Activated B cell treated with CpG ODN at 0.5 μM for 24 hours (primary cell): ENCODE results near the gene PAK5. TPM values are rescaled to one million over a fixed set of nuclear protein-coding genes. Genes with fewer than 3 reads are reported as not detected.

Source experiments
- ATAC-seq: fragments of 200-7000 bp; cut with Tn5 transposase; one replicate; pipeline ENCODE4 v1.10.0; 2021; ENCODE audit warnings: low read depth, mild to moderate bottlenecking, moderate library complexity
- CTCF ChIA-PET: fragments of 350-600 bp; sonication (Branson Sonifier 250); formaldehyde crosslinking; loops from one replicate; lab custom pipeline; 2021; ENCODE audit warnings: antibody characterized with exemption; lab: Charles Lee
- POLR2A ChIA-PET: fragments of 350-600 bp; sonication (Branson Sonifier 250); formaldehyde crosslinking; loops from one replicate; lab custom pipeline; 2021; ENCODE audit warnings: antibody characterized with exemption; lab: Charles Lee
- DNase-seq: peaks from one replicate; pipeline ENCODE4 v3.0.0; 2022
- H3K27ac Mint-ChIP-seq: one replicate; pipeline ENCODE4 v1.8.0; 2020; ENCODE audit warnings: mixed read lengths
- H3K27me3 Mint-ChIP-seq: one replicate; pipeline ENCODE4 v1.8.0; 2021; ENCODE audit warnings: mixed read lengths
- H3K36me3 Mint-ChIP-seq: one replicate; pipeline ENCODE4 v1.8.0; 2021; ENCODE audit warnings: low read depth, mixed read lengths
- H3K4me1 Mint-ChIP-seq: one replicate; pipeline ENCODE4 v1.8.0; 2021; ENCODE audit warnings: mixed read lengths
- H3K4me3 Mint-ChIP-seq: one replicate; pipeline ENCODE4 v1.8.0; 2020; ENCODE audit warnings: mild to moderate bottlenecking, mixed read lengths
- H3K9me3 Mint-ChIP-seq: one replicate; pipeline ENCODE4 v1.8.0; 2020; ENCODE audit warnings: mixed read lengths
- intact Hi-C: fragments of 100-400 bp; cut with micrococcal nuclease; formaldehyde crosslinking; loops from one replicate; pipeline ENCODE4 v1.15.1; 2024
- total RNA-seq: library from RNA; stranded (reverse); gene quantifications from 2 replicates; pipeline ENCODE4 v1.2.3, GENCODE V29; 2022
- TF ChIP-seq, protein P1 (sequence below): fragments of 200-600 bp; IDR thresholded peaks from one replicate; pipeline ENCODE4 v1.8.0; 2022; ENCODE audit warnings: antibody characterized with exemption, mild to moderate bottlenecking

The PAK5 gene
- total RNA-seq, 1 donor from 2014 or later, result not detected

- Mint-ChIP-seq H3K27me3 (peaks cover 2% of the 10 kb centered on the region), H3K27ac (no peak overlapping the region), H3K9me3 (no peaks in the 10 kb centered on the region), H3K4me3 (no peak overlapping the region), H3K4me1 (no peaks in the 10 kb centered on the region), H3K36me3 (no peaks in the 10 kb centered on the region)
- DNase-seq (no peak), ATAC-seq (no peak)
- intact Hi-C loops, result no loop called here
- ChIA-PET POLR2A (no interaction called here), CTCF (no interaction called here)
- TF ChIP-seq, protein P1, sequence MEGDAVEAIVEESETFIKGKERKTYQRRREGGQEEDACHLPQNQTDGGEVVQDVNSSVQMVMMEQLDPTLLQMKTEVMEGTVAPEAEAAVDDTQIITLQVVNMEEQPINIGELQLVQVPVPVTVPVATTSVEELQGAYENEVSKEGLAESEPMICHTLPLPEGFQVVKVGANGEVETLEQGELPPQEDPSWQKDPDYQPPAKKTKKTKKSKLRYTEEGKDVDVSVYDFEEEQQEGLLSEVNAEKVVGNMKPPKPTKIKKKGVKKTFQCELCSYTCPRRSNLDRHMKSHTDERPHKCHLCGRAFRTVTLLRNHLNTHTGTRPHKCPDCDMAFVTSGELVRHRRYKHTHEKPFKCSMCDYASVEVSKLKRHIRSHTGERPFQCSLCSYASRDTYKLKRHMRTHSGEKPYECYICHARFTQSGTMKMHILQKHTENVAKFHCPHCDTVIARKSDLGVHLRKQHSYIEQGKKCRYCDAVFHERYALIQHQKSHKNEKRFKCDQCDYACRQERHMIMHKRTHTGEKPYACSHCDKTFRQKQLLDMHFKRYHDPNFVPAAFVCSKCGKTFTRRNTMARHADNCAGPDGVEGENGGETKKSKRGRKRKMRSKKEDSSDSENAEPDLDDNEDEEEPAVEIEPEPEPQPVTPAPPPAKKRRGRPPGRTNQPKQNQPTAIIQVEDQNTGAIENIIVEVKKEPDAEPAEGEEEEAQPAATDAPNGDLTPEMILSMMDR, result no peak
Observed at GRCh38 chr20:9590189-9590588, 248.7 kb downstream of the PAK5 start.

DNA sequence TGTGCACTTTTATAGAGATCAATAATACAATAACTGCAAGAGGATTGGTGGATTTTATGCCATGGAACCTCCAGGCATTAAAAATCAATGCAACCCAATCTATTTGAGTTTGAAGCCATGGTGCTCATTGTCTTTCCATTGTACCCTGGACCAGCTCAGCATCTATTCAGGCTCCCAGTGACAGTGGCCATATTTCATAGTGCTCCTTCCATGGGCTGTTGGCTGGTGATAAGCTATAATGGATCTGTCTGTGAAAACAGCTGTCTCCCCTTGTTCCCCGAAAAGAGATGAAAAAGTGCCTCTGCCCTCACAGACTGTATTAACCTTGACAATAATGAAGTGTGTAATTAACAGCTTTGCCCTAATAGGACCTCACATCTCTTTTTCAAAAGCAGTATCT, 250.2 kb downstream of the PAK5 start:
- H3K36me3 Mint-ChIP-seq, result no peaks in the 10 kb centered on the region
- DNase-seq, result no peak
- intact Hi-C loops, result no loop called here
- no peaks in the 10 kb centered on the region for H3K4me1 Mint-ChIP-seq
- no peak overlapping the region for H3K27ac Mint-ChIP-seq
- ChIA-PET CTCF (no interaction called here), POLR2A (no interaction called here)
- no peak for ATAC-seq
- peaks cover 2% of the 10 kb centered on the region for H3K27me3 Mint-ChIP-seq
- H3K4me3 Mint-ChIP-seq, result no peak overlapping the region
- TF ChIP-seq, protein P1, result no peak
- H3K9me3 Mint-ChIP-seq, result no peaks in the 10 kb centered on the region

DNA sequence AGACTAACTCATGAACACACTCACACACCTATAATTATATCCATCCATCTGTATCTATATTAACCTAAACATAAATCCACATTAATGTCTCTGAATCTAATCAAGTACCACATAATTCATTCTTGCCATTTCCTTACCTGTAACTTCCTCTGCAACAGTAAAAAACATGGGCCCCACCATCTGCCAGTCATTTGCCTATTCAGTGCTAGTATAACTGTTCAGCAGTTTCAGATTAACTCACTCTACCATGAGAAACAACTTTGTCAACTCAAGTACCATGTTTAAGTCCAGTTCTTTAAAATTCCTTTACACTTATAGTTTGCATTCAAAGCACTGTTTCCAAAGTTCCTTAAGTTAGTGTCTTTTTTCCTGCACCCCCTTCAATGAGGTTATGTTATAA, 255.7 kb downstream of the PAK5 start:
- POLR2A ChIA-PET, result no interaction called here
- Mint-ChIP-seq H3K9me3 (no peaks in the 10 kb centered on the region), H3K4me3 (no peak overlapping the region), H3K27ac (no peak overlapping the region), H3K4me1 (no peaks in the 10 kb centered on the region), H3K27me3 (peaks cover 2% of the 10 kb centered on the region), H3K36me3 (no peaks in the 10 kb centered on the region)
- ATAC-seq, result no peak
- CTCF ChIA-PET, result no interaction called here
- intact Hi-C loops, result no loop called here
- no peak for DNase-seq
- TF ChIP-seq, protein P1, result no peak

- DNase-seq (no peak), ATAC-seq (no peak)
- H3K36me3 Mint-ChIP-seq, result no peaks in the 10 kb centered on the region
- H3K27me3 Mint-ChIP-seq, result no peaks in the 10 kb centered on the region
- no peak overlapping the region for H3K4me3 Mint-ChIP-seq
- CTCF ChIA-PET, result no interaction called here
- no peaks in the 10 kb centered on the region for H3K4me1 Mint-ChIP-seq
- H3K9me3 Mint-ChIP-seq, result no peaks in the 10 kb centered on the region
- POLR2A ChIA-PET, result no interaction called here
- TF ChIP-seq, protein P1, result no peak
- no peak overlapping the region for H3K27ac Mint-ChIP-seq
- intact Hi-C loops, result no loop called here
Observed at GRCh38 chr20:9582137-9582536, 256.7 kb downstream of the PAK5 start.

DNA sequence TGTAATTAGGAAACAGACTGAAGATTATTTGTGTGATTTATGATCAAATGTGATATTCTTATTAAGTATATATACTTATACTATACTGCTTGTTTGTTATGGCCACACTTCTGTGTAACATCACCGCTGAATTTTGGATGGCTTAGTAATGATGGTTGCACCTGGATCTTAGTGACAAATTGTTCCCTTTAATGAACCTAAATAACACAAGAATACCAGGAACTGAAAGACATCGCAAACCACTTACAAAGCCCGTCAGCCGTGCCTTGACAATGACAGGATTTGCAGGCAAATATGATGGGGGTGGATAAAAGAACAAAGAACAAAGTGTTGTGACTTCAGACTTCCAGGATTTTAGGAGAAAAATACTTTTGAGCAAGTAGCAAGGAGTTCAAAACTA, 257.4 kb downstream of the PAK5 start:
- POLR2A ChIA-PET, result no interaction called here
- intact Hi-C loops, result no loop called here
- no peak overlapping the region for H3K4me3 Mint-ChIP-seq
- TF ChIP-seq, protein P1, result no peak
- H3K27me3 Mint-ChIP-seq, result no peaks in the 10 kb centered on the region
- ATAC-seq (no peak), DNase-seq (no peak)
- H3K4me1 Mint-ChIP-seq, result no peaks in the 10 kb centered on the region
- no peaks in the 10 kb centered on the region for H3K36me3 Mint-ChIP-seq
- CTCF ChIA-PET, result no interaction called here
- no peak overlapping the region for H3K27ac Mint-ChIP-seq
- no peaks in the 10 kb centered on the region for H3K9me3 Mint-ChIP-seq
